Pancreas (tissue), 10 donors: Measurements from ENCODE around the gene P2RX4. TPM values are rescaled to one million over a fixed set of nuclear protein-coding genes. Genes with fewer than 3 reads are reported as not detected.
"Not testable (repeated sequence)": the region's sequence is repeated elsewhere in the genome, so short reads cannot be mapped to it uniquely, and the experiment has no call there.

Source experiments
- ATAC-seq, 4 donors: fragments of 200-7000 bp; cut with Tn5 transposase; one replicate each; pipeline versions ENCODE4 v1.8.0 to v1.9.1; 2020; ENCODE audit warnings: mild to moderate bottlenecking in 4 of 4, moderate library complexity in 4 of 4
- DNase-seq, 6 donors: peaks; one replicate each; pipeline ENCODE4 v3.0.0-alpha.2; 2020
- FAIRE-seq: peaks from 2 replicates; lab custom pipeline; 2012; peaks lifted over from hg19 to GRCh38; lab: Jason Lieb, UNC
- H3K27ac ChIP-seq, 4 donors: fragments of 200-600 bp; sonication (generic); 1 replicate in 3 of 4; 2 replicates in 1 of 4; pipeline versions ENCODE4 v1.5.0 to v1.8.0; 2020
- H3K27me3 ChIP-seq, 4 donors: fragments of 200-600 bp; one replicate each; pipeline ENCODE4 v1.8.0; 2021
- H3K36me3 ChIP-seq, 3 donors: fragments of 200-600 bp; sonication (generic) in 1 of 3; one replicate each; pipeline versions ENCODE4 v1.5.0 to v1.8.0; 2020 to 2021
- H3K4me1 ChIP-seq, 3 donors: fragments of 200-600 bp; one replicate each; pipeline ENCODE4 v1.8.0; 2021
- H3K4me3 ChIP-seq, 4 donors: fragments of 200-600 bp; sonication (generic) in 2 of 4; one replicate each; pipeline versions ENCODE4 v1.5.0 to v1.8.0; 2020 to 2021
- H3K9me3 ChIP-seq, 4 donors: fragments of 200-600 bp; one replicate each; pipeline ENCODE4 v1.8.0; 2021
- WGBS, 2 donors: extraction: QIAGEN DNeasy Blood & Tissue Kit; methylation state at CpG; one replicate each; pipeline ENCODE4 v1.1.7; 2013; 5-methylcytosine and 5-hydroxymethylcytosine counted together
- intact Hi-C, 3 donors: fragments of 100-400 bp; cut with DNase I; formaldehyde crosslinking; loops; one replicate each; pipeline versions ENCODE4 v1.11.1 to v1.14.2; 2022
- polyA plus RNA-seq, 2 donors: library from polyadenylated mRNA; stranded (reverse); fragments of 200-250 nt; gene quantifications; one replicate each; pipeline ENCODE4 v1.2.3, GENCODE V29; 2013
- total RNA-seq, 6 donors: library from RNA; stranded (reverse); fragmentation: NEBNext Ultra II Directional in 4 of 6; extraction: Animal tissue kit (Norgen Biotek cat#: 25700) in 4 of 6; gene quantifications; one replicate each; pipeline versions ENCODE4 v1.2.1 to v1.2.4, GENCODE V29; 2021 to 2023
- TF ChIP-seq, protein P1 (sequence below), 4 donors: fragments of 200-600 bp; sonication (generic) in 3 of 4; IDR thresholded peaks; one replicate each; pipeline versions ENCODE4 v1.5.0 to v1.8.0; 2021; ENCODE audit warnings: antibody characterized with exemption in 4 of 4
- donor health status: healthy with polysubstance abuse.
- donor health status: DM: no; HTN: no; CAD: no; lungs with moderate emphysema.
- donor health status: DM: no; HTN: no; CAD: no.
- donor health status: control.
- donor health status: control.
- donor health status: Bipolar disorder and iron deficiency.
- donor health status: DM: yes; HTN: yes; CAD: no.
- donor health status: DM: no; HTN: no; CAD: no.
- donor health status: DM: no; HTN: no; CAD: no.
- donor health status: DM: yes; HTN: yes; CAD: no.

Gene P2RX4
- total and polyA plus RNA-seq, 8 donors = 27.5 to 60.1 (median 33.1) TPM

DNA sequence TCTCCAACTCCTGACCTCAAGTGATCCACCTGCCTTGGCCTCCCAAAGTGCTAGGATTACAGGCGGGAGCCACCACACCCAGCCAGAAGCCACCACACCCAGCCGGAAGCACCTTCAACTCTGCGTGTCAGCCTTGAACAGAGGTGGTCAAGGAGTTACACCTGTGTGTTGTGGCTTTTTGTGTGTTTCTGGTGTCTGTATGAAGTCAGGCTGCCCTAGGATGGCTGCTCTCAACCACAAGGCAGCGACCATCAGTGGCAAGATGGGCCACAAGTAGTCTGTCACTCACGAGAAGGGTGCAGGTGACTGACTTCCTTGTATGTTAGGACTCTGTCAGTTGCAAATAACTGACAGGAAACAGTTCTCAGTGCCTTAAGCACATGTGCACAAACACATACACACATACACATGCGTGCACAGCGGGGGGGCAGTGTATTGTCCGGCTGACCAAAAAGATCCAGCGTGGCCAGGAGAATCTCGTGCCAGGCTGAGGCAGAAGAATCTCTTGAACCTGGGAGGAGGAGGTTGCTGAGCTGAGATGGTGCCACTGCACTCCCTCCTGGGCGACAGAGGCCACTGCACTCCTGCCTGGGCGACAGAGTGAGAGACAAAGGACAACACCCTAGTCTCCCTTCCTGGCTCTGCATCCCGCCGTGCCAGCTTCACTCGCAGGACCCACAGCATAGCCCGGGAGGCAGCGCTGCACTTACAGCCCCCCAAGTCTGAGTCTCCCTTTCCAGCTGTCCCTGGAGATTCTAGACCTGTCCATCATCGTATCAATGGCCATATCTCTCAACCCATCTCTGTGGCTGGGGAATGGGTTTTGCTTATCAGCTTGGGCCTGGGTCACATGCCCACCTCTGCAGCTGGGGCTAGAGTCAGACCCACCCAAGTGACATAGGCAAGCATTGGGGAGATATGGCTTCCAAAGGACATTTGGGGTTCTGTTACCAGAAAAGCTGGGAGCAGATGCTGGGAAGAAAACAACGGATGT, 13.7 kb downstream of the P2RX4 start:
- Histone ChIP-seq H3K36me3 (peaks cover 0 to 24% (median 0%) of the 10 kb centered on the region in 3 donors), H3K4me3 (no peak overlapping the region), H3K27me3 (no peaks in the 10 kb centered on the region), H3K9me3 (no peaks in the 10 kb centered on the region), H3K4me1 (peaks cover 19 to 24% (median 21%) of the 10 kb centered on the region in 3 donors), H3K27ac (no peak overlapping the region)
- TF ChIP-seq, protein P1, sequence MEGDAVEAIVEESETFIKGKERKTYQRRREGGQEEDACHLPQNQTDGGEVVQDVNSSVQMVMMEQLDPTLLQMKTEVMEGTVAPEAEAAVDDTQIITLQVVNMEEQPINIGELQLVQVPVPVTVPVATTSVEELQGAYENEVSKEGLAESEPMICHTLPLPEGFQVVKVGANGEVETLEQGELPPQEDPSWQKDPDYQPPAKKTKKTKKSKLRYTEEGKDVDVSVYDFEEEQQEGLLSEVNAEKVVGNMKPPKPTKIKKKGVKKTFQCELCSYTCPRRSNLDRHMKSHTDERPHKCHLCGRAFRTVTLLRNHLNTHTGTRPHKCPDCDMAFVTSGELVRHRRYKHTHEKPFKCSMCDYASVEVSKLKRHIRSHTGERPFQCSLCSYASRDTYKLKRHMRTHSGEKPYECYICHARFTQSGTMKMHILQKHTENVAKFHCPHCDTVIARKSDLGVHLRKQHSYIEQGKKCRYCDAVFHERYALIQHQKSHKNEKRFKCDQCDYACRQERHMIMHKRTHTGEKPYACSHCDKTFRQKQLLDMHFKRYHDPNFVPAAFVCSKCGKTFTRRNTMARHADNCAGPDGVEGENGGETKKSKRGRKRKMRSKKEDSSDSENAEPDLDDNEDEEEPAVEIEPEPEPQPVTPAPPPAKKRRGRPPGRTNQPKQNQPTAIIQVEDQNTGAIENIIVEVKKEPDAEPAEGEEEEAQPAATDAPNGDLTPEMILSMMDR (IDR thresholded peaks at IDR 0.05) = peak in 1 of 4 donors; percentile 21
- WGBS, 2 donors = 67 to 72% methylated on average over 19 of the region's 19 CpGs
- intact Hi-C loops = loop anchor here in 1 of 3 donors (10.0 kb wide), 1 partner anchor 109 kb away; no protein-coding TSS in a partner anchor
- DNase-seq = peak in 2 of 6 donors; percentile 24 to 74
- peak in 3 of 4 donors; percentile 31 to 52 (median 45) for ATAC-seq
- FAIRE-seq = no peak

DNA sequence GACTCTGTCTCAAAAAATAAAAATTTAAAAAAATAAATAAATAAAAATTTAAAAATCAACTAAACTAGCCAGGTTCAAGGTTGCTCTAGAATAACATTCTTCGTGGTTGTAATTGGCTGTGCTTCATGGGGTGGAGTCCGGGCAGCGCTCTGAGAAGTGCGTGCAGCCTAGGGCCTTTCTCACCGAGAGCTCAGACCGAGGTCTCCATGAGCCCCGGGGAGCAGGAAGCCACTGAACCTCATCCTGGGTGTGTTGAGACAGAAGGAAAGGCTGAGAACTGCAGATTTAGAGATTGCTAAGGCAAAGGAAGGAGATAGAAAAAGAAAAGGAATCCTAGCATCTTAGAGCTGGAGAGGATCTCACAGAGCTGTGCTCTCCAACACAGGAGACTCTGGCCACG, 14.7 kb downstream of the P2RX4 start:
- no peak overlapping the region for H3K4me3 ChIP-seq
- no peak for FAIRE-seq
- ATAC-seq = peak in 1 of 4 donors; percentile 34
- peak in 2 of 6 donors; percentile 9 to 34 for DNase-seq
- H3K4me1 ChIP-seq = peaks cover 16 to 21% (median 17%) of the 10 kb centered on the region in 3 donors
- intact Hi-C loops = loop anchor here in 1 of 3 donors (10.0 kb wide), 1 partner anchor 110 kb away; no protein-coding TSS in a partner anchor
- H3K36me3 ChIP-seq = peaks cover 0 to 31% (median 0%) of the 10 kb centered on the region in 3 donors
- TF ChIP-seq, protein P1 (IDR thresholded peaks at IDR 0.05) = no peak
- H3K27ac ChIP-seq = no peak overlapping the region
- H3K27me3 ChIP-seq = no peaks in the 10 kb centered on the region
- 60 to 62% methylated on average over 8 of the region's 8 CpGs for WGBS, 2 donors
- H3K9me3 ChIP-seq = no peaks in the 10 kb centered on the region

DNA sequence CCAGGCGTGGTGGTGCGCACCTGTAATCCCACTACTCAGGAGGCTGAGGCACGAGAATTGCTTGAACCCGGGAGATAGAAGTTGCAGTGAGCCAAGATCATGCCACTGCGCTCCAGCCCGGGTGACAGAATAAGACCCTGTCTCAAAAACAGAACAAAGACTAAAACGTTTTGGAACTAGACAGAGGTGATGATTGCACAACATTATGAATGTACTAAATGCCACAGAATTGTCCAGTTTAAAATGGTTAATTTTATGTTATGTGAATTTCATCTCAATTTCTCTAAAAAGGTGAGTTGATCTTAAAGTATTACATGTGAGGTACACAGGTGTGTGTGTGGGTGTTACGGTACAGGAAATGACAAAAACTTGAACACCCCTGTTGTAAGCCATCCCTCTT, 16.5 kb downstream of the P2RX4 start:
- Histone ChIP-seq H3K27me3 (no peaks in the 10 kb centered on the region), H3K27ac (peak overlapping the region; percentile 68 to 90 (median 85)), H3K9me3 (no peaks in the 10 kb centered on the region), H3K4me1 (peaks cover 16 to 21% (median 16%) of the 10 kb centered on the region in 3 donors), H3K36me3 (peaks cover 0 to 33% (median 0%) of the 10 kb centered on the region in 3 donors), H3K4me3 (no peak overlapping the region)
- intact Hi-C loops = loop anchor here in 1 of 3 donors (10.0 kb wide), 1 partner anchor 112 kb away; no protein-coding TSS in a partner anchor
- TF ChIP-seq, protein P1 (IDR thresholded peaks at IDR 0.05) = no peak
- ATAC-seq (no peak), DNase-seq (peak in 1 of 6 donors; percentile 4), FAIRE-seq (no peak)
- WGBS, 2 donors = 87 to 92% methylated on average over 8 of the region's 8 CpGs

DNA sequence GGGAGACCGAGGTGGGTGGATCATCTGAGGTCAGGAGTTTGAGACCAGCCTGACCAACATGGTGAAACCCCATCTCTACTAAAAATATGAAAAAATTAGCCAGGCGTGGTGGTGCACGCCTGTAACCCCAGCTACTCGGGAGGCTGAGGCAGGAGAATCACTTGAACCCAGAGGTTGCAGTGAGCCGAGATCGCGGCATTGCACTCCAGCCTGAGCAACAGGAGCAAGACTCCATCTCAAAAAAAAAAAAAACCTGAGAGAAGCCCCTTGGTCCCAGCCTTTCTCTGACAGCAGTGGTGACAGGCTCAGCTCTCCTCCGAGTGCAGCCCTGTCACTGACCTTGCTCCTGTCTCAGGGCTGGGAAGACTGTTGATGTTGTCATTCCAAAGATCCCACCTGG, 16.9 kb downstream of the P2RX4 start:
- intact Hi-C loops = loop anchor here in 1 of 3 donors (10.0 kb wide), 1 partner anchor 112 kb away; no protein-coding TSS in a partner anchor
- H3K27ac ChIP-seq = peak overlapping the region; percentile 68 to 90 (median 85)
- H3K36me3 ChIP-seq = peaks cover 0 to 33% (median 0%) of the 10 kb centered on the region in 3 donors
- not testable (repeated sequence) for H3K27me3 ChIP-seq, FAIRE-seq, H3K9me3 ChIP-seq, H3K4me3 ChIP-seq
- ATAC-seq (peak in 3 of 4 donors; percentile 10 to 31 (median 28)), DNase-seq (peak in 1 of 6 donors; percentile 29)
- peaks cover 16 to 21% (median 16%) of the 10 kb centered on the region in 3 donors for H3K4me1 ChIP-seq
- 86 to 91% methylated on average over 8 of the region's 8 CpGs for WGBS, 2 donors

DNA sequence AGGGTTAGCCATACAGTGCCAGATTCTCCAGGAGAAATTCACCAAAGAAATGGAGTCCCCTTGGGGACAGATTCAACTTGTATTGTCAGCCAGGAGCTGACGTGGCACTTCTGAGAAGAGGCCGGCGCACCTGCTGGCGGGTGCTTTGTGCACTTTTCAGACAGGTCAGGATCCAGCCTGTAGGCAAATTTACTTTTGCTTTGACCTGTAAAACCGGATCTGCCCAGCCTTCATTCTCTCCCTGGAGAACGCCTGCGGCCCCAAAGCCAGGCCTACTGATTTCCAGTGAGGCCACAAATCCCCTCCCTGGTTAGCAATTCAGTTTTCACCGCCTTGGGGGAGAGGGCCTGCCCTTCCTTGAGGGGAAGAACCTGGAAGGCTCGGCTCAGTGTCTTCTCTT, 17.4 kb downstream of the P2RX4 start:
- FAIRE-seq (no peak), DNase-seq (peak; percentile 79 to 89 (median 84)), ATAC-seq (peak; percentile 86 to 89 (median 88))
- H3K36me3 ChIP-seq = peaks cover 0 to 32% (median 0%) of the 10 kb centered on the region in 3 donors
- H3K4me3 ChIP-seq = no peak overlapping the region
- peak overlapping the region; percentile 68 to 90 (median 85) for H3K27ac ChIP-seq
- H3K4me1 ChIP-seq = peaks cover 16 to 21% (median 16%) of the 10 kb centered on the region in 3 donors
- H3K9me3 ChIP-seq = no peaks in the 10 kb centered on the region
- no peaks in the 10 kb centered on the region for H3K27me3 ChIP-seq
- TF ChIP-seq, protein P1 (IDR thresholded peaks at IDR 0.05) = no peak
- intact Hi-C loops = loop anchor here in 1 of 3 donors (10.0 kb wide), 1 partner anchor 112 kb away; no protein-coding TSS in a partner anchor
- WGBS, 2 donors = 14 to 17% methylated on average over 9 of the region's 9 CpGs
